GM21717 (cell line): Measurements from ENCODE around the gene PAN2.
"Not testable (repeated sequence)": the region's sequence is repeated elsewhere in the genome, so short reads cannot be mapped to it uniquely, and the experiment has no call there.

Experiments used
- ATAC-seq: cut with Tn5 transposase; IDR thresholded peaks from one replicate; pipeline ENCODE4 v1.9.1; 2021; ENCODE audit warnings: mild to moderate bottlenecking, moderate library complexity; ENCODE audit not compliant: unreplicated experiment

Gene PAN2

DNA sequence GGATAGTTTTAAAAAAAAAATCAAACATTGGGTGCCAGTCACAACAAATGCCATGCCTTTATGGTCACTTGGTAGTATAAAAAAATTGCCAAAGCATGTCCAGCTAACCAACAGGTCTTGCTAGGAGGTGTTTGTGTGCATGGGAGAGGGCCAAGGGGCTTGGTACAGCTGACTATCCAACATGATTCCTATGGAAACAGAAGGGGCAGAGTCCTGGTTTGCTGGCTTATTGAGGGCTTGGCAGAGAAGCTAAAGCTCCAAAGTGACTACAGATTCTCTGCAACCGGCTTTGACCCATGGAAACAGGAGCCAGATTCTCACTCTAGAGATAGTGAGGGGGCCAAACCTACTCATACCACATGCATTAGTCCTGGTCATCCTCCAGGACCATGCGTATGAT, 61.3 kb downstream of the PAN2 start:
- not testable (repeated sequence) for ATAC-seq

DNA sequence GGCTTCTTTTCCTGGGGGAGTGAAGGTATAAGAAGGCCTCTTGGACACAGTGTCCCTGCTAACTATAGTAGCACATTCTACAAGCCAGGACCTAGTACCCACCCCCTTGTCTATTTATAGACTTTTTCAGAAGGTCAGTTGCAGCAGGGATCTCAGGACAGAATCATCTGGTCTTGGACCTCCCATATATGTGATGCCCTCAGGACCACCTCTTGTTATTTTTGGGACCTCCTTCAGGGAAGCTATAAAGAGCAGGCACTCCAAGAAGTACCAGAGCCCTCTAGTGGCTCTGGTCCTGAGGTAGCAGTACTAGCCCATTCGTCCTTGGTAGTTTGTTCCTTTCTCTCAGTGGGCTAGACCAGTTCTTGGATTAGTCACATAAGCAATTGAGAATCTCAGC, 62.8 kb downstream of the PAN2 start:
- ATAC-seq, result no peak

DNA sequence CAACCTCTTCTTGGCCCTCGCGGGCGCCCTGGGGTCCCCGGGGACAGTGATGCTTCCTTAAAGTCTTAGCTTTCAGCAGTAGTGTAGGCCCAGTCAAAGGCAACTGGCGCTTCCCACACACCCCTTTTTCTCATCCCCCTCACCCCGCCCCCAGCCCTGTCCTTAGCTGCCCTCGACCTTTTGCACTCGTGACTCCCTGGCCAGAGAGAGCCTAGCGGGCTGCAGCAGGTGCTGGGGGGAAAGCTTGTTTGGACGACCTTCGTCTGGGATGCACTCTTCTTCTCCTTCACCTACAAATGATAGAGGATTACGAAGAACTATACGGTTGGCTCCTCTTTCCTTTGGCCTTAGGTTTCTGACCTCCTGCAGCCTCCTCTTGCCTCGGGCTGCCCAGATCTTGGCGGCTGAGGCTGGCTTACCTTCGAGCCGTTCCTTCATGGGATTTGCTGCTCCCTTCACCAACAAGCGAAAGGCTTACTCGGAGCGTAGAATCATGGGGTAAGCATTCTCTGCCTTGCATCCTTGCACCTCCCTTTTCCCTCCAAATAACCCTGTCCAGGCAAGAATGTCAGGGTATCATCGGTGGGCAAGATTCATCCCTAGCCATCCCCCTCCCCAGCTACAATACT, 66.2 kb downstream of the PAN2 start:
- no peak for ATAC-seq

GRCh38 chr12:56266693-56267442, 66.9 kb downstream of the PAN2 start, which contains the start of gene COQ10A:
TSS of gene COQ10A (plus strand) at chr12:56266942. CDS start at chr12:56267119, 177 bp downstream.
- peak; percentile 86 for ATAC-seq
